ENCODE data around the gene LAMC1. TPM values are rescaled to one million over a fixed set of nuclear protein-coding genes. Genes with fewer than 3 reads are reported as not detected.
A peak's percentile ranks its signal among the peaks of the same experiment; 100 is the strongest.

LAMC1 gene
- total RNA-seq, 2 donors from 2014 or later, result 0.24 to 0.51 TPM

DNA sequence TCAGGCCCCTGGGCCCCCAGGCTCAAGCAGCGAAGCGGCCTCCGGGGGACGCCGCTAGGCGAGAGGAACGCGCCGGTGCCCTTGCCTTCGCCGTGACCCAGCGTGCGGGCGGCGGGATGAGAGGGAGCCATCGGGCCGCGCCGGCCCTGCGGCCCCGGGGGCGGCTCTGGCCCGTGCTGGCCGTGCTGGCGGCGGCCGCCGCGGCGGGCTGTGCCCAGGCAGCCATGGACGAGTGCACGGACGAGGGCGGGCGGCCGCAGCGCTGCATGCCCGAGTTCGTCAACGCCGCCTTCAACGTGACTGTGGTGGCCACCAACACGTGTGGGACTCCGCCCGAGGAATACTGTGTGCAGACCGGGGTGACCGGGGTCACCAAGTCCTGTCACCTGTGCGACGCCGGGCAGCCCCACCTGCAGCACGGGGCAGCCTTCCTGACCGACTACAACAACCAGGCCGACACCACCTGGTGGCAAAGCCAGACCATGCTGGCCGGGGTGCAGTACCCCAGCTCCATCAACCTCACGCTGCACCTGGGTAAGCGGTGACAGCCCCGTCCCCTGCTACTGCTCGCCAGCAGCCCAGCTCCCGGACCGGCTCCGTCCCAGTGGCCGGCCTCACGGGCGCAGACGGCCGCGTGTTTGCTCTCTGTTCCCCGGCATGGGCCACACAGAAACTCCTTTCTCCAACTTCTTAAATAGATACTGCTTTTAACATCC lies 539 bp downstream of the LAMC1 start:
- Mint-ChIP-seq H3K4me1 (ENCODE audit: low read depth) (peaks cover 22% of the 10 kb centered on the region), H3K36me3 (ENCODE audit: insufficient read depth in 2 of 2) (peaks cover 3 to 4% of the 10 kb centered on the region in 2 donors), H3K4me3 (peak overlapping the region; percentile 83 to 84), H3K9me3 (no peaks in the 10 kb centered on the region), H3K27ac (no peak overlapping the region), H3K27me3 (ENCODE audit: low read depth) (peaks cover 68% of the 10 kb centered on the region)
- DNase-seq, result peak; percentile 62 to 64
- ATAC-seq (replicated peaks in 1 of 2), result peak; percentile 82 to 89

DNA sequence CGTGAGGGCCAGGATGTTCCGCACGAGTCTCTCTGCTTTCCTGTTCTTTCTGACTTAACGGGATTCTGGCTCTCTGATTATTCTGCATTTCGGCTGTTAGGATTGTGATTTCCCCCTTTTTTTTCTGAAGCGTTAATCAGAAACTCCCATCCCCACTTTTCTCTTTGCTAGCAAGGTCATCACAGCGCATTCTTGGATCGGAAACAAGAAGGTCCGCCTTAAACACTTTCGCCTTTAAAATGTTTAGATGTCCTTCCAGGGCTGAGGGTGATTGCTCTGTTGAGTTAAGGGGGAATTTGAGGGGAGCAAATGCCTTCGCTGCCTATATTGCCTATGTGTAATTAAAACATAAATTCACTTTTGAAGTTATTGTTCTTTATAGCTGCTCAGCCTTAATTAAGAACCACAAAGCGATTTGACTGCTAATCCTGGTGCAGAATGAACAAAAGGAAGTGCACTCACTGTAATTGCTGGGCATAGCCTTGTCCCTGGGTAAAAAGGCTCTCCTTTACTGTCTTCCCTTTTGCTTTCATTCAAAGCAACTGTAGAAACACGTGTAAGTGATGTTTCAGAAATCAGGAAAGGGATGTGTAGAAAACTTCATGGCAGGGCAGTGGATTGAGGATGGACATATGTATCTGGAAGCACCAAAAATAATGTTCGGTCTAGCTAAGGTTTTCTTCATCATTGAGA lies 1.2 kb downstream of the LAMC1 start:
- ATAC-seq (replicated peaks in 1 of 2), result no peak
- DNase-seq, result no peak
- Mint-ChIP-seq H3K27me3 (ENCODE audit: low read depth) (peaks cover 74% of the 10 kb centered on the region), H3K9me3 (no peaks in the 10 kb centered on the region), H3K27ac (no peak overlapping the region), H3K4me1 (ENCODE audit: low read depth) (peaks cover 22% of the 10 kb centered on the region), H3K36me3 (ENCODE audit: insufficient read depth in 2 of 2) (peaks cover 3 to 4% of the 10 kb centered on the region in 2 donors), H3K4me3 (peak overlapping the region; percentile 83 to 84)

DNA sequence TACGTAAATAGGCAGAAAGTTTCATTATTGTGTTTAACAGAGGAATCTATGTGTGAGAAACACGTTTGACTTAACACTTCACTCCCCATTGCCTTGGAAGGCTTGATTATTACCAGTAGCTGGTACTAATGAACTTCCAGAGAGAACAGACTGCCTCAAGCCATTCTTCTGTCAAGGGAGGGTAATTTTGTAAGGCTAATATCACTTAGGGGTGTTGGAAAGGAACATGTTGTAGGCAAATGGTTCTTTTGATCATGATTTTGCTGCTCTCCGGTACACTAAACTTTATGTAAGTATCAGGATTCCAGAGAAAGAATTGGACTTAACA lies 1.8 kb downstream of the LAMC1 start:
- DNase-seq, result no peak
- ATAC-seq (replicated peaks in 1 of 2), result no peak
- Mint-ChIP-seq H3K27me3 (ENCODE audit: low read depth) (peaks cover 79% of the 10 kb centered on the region), H3K9me3 (no peaks in the 10 kb centered on the region), H3K4me3 (no peak overlapping the region), H3K27ac (no peak overlapping the region), H3K36me3 (ENCODE audit: insufficient read depth in 2 of 2) (peaks cover 3 to 4% of the 10 kb centered on the region in 2 donors), H3K4me1 (ENCODE audit: low read depth) (peaks cover 22% of the 10 kb centered on the region)

DNA sequence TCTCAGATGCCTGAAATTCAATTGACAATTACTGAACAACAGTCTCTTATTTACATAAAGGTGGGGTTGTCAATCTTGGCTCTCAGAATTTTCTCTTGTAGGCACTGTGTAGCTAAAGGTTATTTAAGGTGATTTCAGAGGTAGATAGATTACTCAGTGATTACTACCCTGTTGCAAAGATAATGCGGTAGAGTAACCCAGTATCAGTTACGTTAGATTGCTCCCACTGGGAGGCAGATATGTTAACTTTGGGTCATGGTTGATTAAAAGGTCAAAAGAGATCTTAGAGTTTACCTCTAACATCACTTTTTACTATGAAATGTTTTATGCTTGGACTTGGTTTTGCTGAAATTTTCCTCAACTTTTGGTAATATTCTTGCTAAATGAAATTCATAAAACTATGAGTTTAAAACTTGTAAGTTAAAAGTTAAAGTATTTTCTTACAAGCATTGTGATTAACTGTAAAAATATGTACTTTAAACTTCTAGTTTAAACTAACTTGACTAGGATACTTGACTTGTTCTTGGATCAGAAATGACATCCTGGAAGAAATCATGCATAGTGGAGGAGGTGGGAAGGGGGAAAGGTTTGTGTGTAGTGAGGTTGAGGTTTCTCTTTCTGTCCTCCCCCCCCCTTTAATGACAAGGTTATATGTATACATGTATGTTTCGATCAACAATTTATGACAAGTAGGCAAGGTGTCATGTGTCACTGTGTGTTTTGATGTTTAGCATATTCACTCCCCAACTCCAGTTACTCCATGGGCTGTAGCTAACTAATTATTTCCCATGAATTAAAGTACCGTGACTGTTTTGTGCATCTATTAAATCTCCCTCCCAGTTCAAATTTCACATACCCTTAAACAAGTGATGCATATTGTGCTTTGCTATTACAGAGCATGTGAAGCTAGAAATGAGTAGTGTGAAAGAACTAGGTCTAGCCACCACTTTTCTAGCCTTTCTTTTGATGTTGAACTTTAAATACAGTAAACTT lies 2.9 kb downstream of the LAMC1 start:
- Mint-ChIP-seq H3K4me3 (no peak overlapping the region), H3K9me3 (no peaks in the 10 kb centered on the region), H3K27ac (no peak overlapping the region), H3K36me3 (ENCODE audit: insufficient read depth in 2 of 2) (peaks cover 3 to 4% of the 10 kb centered on the region in 2 donors), H3K27me3 (ENCODE audit: low read depth) (peaks cover 82% of the 10 kb centered on the region), H3K4me1 (ENCODE audit: low read depth) (peaks cover 22% of the 10 kb centered on the region)
- DNase-seq (no peak), ATAC-seq (replicated peaks in 1 of 2) (no peak)

DNA sequence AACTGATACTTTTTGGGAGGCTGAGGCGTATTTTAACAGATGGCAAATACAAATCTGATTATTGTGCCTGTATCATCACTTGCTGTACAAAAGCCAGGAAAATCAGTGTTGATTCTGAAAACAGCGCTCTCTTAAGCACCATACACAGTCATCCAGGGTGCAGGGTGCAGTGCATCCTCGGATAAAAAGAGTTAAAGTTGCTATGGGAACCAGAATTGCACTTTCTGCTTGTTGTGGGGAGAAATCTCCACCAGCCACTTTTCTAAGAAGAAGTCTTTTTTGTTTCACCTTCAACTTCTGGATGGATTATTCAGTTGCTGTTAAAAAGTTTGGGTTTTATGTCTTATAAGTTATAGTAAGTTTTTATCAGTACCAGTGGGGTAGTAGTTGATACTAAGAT lies 3.8 kb downstream of the LAMC1 start:
- DNase-seq, result no peak
- H3K9me3 Mint-ChIP-seq, result no peaks in the 10 kb centered on the region
- H3K4me1 Mint-ChIP-seq (ENCODE audit: low read depth), result peaks cover 18% of the 10 kb centered on the region
- H3K4me3 Mint-ChIP-seq, result no peak overlapping the region
- H3K36me3 Mint-ChIP-seq (ENCODE audit: insufficient read depth in 2 of 2), result peaks cover under 1 to 3% of the 10 kb centered on the region in 2 donors
- H3K27me3 Mint-ChIP-seq (ENCODE audit: low read depth), result peaks cover 83% of the 10 kb centered on the region
- no peak overlapping the region for H3K27ac Mint-ChIP-seq
- no peak for ATAC-seq (replicated peaks in 1 of 2)

DNA sequence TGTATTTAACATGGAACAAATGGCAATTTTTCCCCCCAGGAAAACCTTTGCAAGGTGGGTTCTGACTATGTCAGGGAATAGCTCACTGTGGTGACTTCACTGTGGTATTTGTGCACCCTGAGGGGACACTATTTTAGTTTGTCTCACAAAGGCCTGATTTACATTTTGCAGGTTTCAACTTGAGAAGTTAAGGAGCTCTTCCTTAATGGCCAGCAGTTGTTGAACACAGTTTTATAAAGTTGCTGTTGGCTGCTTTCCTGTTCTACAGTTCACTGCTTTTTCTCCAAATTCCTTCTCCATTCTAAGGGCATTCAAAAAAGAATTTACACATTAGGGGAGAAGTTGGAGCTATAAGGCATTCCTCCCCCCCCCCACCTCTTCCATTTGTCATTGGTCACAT lies 4.6 kb downstream of the LAMC1 start:
- Mint-ChIP-seq H3K9me3 (no peaks in the 10 kb centered on the region), H3K4me3 (no peak overlapping the region), H3K27ac (no peak overlapping the region), H3K27me3 (ENCODE audit: low read depth) (peaks cover 84% of the 10 kb centered on the region), H3K36me3 (ENCODE audit: insufficient read depth in 2 of 2) (peaks cover 0 to 1% of the 10 kb centered on the region in 2 donors), H3K4me1 (ENCODE audit: low read depth) (peaks cover 19% of the 10 kb centered on the region)
- no peak for ATAC-seq (replicated peaks in 1 of 2)
- no peak for DNase-seq

DNA sequence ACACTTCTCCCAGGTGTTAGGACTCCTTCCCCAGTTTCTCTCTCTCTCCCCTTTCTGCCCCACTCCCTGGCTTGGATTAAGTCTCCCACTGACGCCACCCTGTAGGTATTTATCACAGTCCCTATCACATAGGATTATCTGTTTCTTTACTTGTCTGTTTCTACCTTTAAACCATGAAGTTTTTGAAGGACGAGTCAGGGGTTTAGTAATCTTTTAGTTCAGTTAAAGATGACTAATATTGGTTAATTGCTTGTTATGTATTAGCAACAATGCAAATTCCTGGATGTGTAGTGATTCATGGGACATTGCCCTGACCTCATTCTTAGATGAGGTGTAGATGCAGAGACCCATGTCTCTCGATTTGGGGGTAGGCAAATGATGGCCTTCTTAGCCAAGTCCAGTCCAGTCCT lies 6.4 kb downstream of the LAMC1 start:
- Mint-ChIP-seq H3K4me3 (no peak overlapping the region), H3K36me3 (ENCODE audit: insufficient read depth in 2 of 2) (peaks cover 0 to 1% of the 10 kb centered on the region in 2 donors), H3K27me3 (ENCODE audit: low read depth) (peaks cover 90% of the 10 kb centered on the region), H3K4me1 (ENCODE audit: low read depth) (peaks cover 28% of the 10 kb centered on the region), H3K27ac (no peak overlapping the region), H3K9me3 (no peaks in the 10 kb centered on the region)
- DNase-seq (no peak), ATAC-seq (replicated peaks in 1 of 2) (no peak)

DNA sequence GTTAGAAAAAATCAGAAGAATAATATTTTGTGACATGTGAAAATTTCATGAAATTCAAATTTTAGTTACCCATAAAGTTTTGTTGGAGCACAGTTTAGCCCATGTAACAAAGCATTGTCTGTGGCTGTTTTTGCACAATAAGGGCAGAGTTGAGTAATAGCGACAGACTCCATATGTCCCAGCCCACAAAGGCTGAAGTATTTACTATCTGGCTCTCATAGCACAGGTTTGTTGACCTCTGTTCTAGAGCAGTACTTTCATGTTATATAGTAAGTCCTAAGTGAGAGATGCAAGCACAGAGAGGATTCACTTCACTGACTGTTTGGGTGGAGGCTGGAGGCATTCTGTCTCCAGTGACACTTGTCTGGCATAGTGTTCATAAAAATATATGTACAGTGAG lies 6.8 kb downstream of the LAMC1 start:
- Mint-ChIP-seq H3K27ac (no peak overlapping the region), H3K9me3 (no peaks in the 10 kb centered on the region), H3K27me3 (ENCODE audit: low read depth) (peaks cover 90% of the 10 kb centered on the region), H3K36me3 (ENCODE audit: insufficient read depth in 2 of 2) (peaks cover 0 to 1% of the 10 kb centered on the region in 2 donors), H3K4me3 (no peak overlapping the region), H3K4me1 (ENCODE audit: low read depth) (peaks cover 29% of the 10 kb centered on the region)
- no peak for DNase-seq
- ATAC-seq (replicated peaks in 1 of 2), result no peak

DNA sequence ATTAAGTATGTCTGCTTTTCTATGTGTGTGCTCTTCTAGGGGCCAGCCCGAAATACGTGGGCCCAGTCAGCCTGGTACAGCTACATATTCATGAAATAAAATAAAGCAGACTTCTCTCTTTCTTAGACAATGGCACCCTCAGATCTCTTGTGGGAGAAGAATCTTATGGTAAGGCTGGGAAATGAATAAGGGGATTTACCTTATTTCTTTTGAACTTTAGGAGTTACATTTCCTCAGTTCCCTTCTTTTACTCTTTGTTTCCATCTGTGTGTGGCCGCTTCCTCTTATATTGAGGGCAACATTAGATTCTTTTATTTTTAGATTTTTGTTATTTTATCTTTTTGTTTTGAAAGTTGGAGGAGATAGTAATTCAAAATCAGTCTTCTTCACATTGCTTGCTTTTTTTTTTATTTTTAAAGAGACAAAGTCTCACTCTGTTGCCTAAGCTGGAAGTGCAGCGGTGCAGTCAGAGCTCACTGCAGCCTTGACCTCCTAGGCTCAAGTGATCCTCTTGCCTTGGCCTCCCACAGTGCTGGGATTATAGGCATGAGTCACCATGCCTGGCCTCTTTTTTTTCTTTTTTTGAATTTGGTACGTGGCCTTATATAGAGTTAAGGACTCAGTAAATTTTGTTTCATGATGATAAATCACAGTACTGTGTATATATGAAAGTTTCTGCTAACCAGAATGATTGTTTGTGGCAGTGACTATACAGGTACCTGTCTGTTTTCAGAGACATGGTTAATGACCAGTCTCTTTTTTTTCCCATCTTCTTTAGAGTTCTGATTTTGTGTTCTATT lies 9.1 kb downstream of the LAMC1 start:
- peaks cover 73% of the 10 kb centered on the region for H3K27me3 Mint-ChIP-seq (ENCODE audit: low read depth)
- ATAC-seq (replicated peaks in 1 of 2), result peak; percentile 87 to 92

DNA sequence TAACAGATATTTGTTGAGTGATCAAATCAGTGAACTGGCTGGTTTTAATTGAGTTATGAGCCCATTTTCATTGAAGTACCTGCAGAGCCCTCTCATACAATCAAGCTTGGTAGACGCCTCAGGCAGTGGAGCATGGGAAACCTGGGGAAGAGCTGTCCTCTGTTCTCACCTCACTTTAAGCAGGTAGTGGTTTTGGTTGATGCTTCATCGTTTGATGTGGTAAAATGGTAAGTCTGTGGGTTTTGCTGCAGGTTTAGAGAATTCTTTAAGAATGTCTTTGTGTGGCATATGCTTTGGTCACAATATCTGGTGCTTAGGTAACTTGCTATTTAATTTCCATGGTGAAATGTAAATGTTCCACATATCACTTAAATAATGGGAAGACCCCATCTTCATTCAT lies 10.0 kb downstream of the LAMC1 start:
- H3K9me3 Mint-ChIP-seq, result no peaks in the 10 kb centered on the region
- H3K36me3 Mint-ChIP-seq (ENCODE audit: insufficient read depth in 2 of 2), result peaks cover 0 to 1% of the 10 kb centered on the region in 2 donors
- peaks cover 73% of the 10 kb centered on the region for H3K27me3 Mint-ChIP-seq (ENCODE audit: low read depth)
- DNase-seq (peak; percentile 30 to 36), ATAC-seq (replicated peaks in 1 of 2) (peak; percentile 55 to 68)
- peaks cover 25% of the 10 kb centered on the region for H3K4me1 Mint-ChIP-seq (ENCODE audit: low read depth)
- no peak overlapping the region for H3K27ac Mint-ChIP-seq
- peak overlapping the region in 1 of 2 donors; percentile 25 for H3K4me3 Mint-ChIP-seq

More for the DNA sequence above, 9.1 kb downstream of the LAMC1 start:
- Mint-ChIP-seq H3K4me1 (ENCODE audit: low read depth) (peaks cover 25% of the 10 kb centered on the region), H3K9me3 (no peaks in the 10 kb centered on the region), H3K27ac (no peak overlapping the region), H3K4me3 (no peak overlapping the region), H3K36me3 (ENCODE audit: insufficient read depth in 2 of 2) (peaks cover 0 to 1% of the 10 kb centered on the region in 2 donors)
- no peak for DNase-seq

DNA sequence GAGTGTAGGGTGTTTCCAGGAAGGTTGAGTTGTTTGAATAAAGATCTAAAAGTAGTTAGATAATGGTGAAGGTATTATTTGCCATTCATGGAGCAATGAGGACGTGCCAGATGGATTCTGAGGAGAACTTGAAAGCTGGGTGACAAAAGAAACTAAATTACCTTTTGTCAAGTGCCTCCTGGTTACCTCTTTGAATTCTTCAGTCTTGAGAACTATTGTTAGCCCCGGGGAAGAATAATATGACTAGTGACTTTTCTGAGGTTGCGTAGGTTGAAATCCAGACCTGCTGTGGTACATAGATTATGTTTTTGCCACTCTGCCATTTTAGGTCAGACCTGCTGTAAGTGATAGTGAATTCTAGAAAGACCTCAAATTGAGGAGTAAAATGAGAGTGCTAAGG lies 11.5 kb downstream of the LAMC1 start:
- Mint-ChIP-seq H3K4me1 (ENCODE audit: low read depth) (peaks cover 25% of the 10 kb centered on the region), H3K27ac (no peak overlapping the region), H3K9me3 (no peaks in the 10 kb centered on the region), H3K4me3 (no peak overlapping the region), H3K36me3 (ENCODE audit: insufficient read depth in 2 of 2) (peaks cover 0 to 1% of the 10 kb centered on the region in 2 donors), H3K27me3 (ENCODE audit: low read depth) (peaks cover 73% of the 10 kb centered on the region)
- DNase-seq (no peak), ATAC-seq (replicated peaks in 1 of 2) (no peak)

DNA sequence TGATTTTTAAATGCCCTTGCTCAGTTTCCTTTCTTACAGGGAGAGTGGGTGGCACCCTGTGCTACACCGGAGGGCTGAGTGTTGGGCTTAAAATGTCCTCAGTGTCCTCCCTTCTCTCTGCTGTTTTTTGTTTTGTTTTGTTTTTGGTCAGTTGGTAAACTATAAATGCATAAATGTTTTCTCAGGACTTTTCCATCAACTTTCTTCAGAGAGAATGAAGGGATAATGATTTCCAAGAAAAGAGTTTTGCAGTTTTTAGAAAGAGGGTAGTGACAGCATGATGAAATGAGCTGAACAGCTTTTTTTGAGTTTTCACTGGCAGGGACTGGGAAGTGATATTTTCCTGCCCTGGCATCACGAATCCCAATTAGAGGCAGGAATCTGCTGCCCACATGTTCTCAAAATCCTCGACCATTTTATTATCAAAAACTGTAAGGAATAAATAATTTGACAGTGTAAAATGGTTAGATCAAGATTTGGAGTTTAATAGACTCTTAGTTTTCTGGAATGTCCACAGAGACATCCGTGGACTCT lies 15.2 kb downstream of the LAMC1 start:
- Mint-ChIP-seq H3K27me3 (ENCODE audit: low read depth) (peaks cover 83% of the 10 kb centered on the region), H3K9me3 (no peaks in the 10 kb centered on the region)

More for the DNA sequence above, 15.2 kb downstream of the LAMC1 start:
- peaks cover 14% of the 10 kb centered on the region for H3K4me1 Mint-ChIP-seq (ENCODE audit: low read depth)
- no peak for ATAC-seq (replicated peaks in 1 of 2)
- no peaks in the 10 kb centered on the region for H3K36me3 Mint-ChIP-seq (ENCODE audit: insufficient read depth in 2 of 2)
- H3K4me3 Mint-ChIP-seq, result no peak overlapping the region
- no peak overlapping the region for H3K27ac Mint-ChIP-seq
- DNase-seq, result no peak
